GM18511 (cell line): ENCODE results near the gene FAAH2.
A peak's percentile ranks its signal among the peaks of the same experiment; 100 is the strongest.
"Not testable (repeated sequence)": the region's sequence is repeated elsewhere in the genome, so short reads cannot be mapped to it uniquely, and the experiment has no call there.

Experiments
- ATAC-seq: cut with Tn5 transposase; IDR thresholded peaks from one replicate; pipeline ENCODE4 v1.9.1; 2021; ENCODE audit warnings: mild to moderate bottlenecking, moderate library complexity; ENCODE audit not compliant: unreplicated experiment

FAAH2 gene

GRCh38 chrX:57286507-57287251, at the start of gene FAAH2:
Gene FAAH2 (plus strand): TSS chrX:57286706. CDS start chrX:57286826, 120 bp downstream.
- peak; percentile 94 for ATAC-seq

- ATAC-seq = no peak
Measured at GRCh38 chrX:57241967-57242366, 44.5 kb upstream of the FAAH2 start.

GRCh38 chrX:57251965-57252364, 34.5 kb upstream of the FAAH2 start:
- no peak for ATAC-seq

- ATAC-seq = no peak
Measured at GRCh38 chrX:57265126-57265525, 21.4 kb upstream of the FAAH2 start.

- ATAC-seq = no peak
Measured at GRCh38 chrX:57266275-57266674, 20.2 kb upstream of the FAAH2 start.

- ATAC-seq = no peak
Measured at GRCh38 chrX:57266871-57267270, 19.6 kb upstream of the FAAH2 start.

- no peak for ATAC-seq
Measured at GRCh38 chrX:57267308-57267707, 19.2 kb upstream of the FAAH2 start.

- ATAC-seq = no peak
Measured at GRCh38 chrX:57270980-57271379, 15.5 kb upstream of the FAAH2 start.

- no peak for ATAC-seq
Measured at GRCh38 chrX:57282568-57282967, 3.9 kb upstream of the FAAH2 start.

- no peak for ATAC-seq
Measured at GRCh38 chrX:57285001-57285400, 1.5 kb upstream of the FAAH2 start.

GRCh38 chrX:57289089-57289488, 2.6 kb downstream of the FAAH2 start:
- ATAC-seq = no peak

- no peak for ATAC-seq
Measured at GRCh38 chrX:57294961-57295360, 8.5 kb downstream of the FAAH2 start.

- not testable (repeated sequence) for ATAC-seq
Measured at GRCh38 chrX:57295679-57296078, 9.2 kb downstream of the FAAH2 start.

- ATAC-seq = no peak
Measured at GRCh38 chrX:57313583-57314215, 27.2 kb downstream of the FAAH2 start.

- no peak for ATAC-seq
Measured at GRCh38 chrX:57329008-57329407, 42.5 kb downstream of the FAAH2 start.

GRCh38 chrX:57335790-57336189, 49.3 kb downstream of the FAAH2 start:
- ATAC-seq = not testable (repeated sequence)

- no peak for ATAC-seq
Measured at GRCh38 chrX:57353472-57354132, 67.1 kb downstream of the FAAH2 start.

- no peak for ATAC-seq
Measured at GRCh38 chrX:57364145-57364544, 77.6 kb downstream of the FAAH2 start.

GRCh38 chrX:57366430-57366829, 79.9 kb downstream of the FAAH2 start:
- no peak for ATAC-seq

- no peak for ATAC-seq
Measured at GRCh38 chrX:57367649-57368048, 81.1 kb downstream of the FAAH2 start.

GRCh38 chrX:57368158-57368557, 81.7 kb downstream of the FAAH2 start:
- no peak for ATAC-seq

- ATAC-seq = no peak
Measured at GRCh38 chrX:57379296-57379695, 92.8 kb downstream of the FAAH2 start.
